HG03571 (cell line): ENCODE data around the gene ZSWIM4.
A peak's percentile ranks its signal among the peaks of the same experiment; 100 is the strongest.

ENCODE experiments used
- ATAC-seq: cut with Tn5 transposase; IDR thresholded peaks from one replicate; pipeline ENCODE4 v1.9.1; 2021; ENCODE audit not compliant: unreplicated experiment

Gene ZSWIM4

DNA sequence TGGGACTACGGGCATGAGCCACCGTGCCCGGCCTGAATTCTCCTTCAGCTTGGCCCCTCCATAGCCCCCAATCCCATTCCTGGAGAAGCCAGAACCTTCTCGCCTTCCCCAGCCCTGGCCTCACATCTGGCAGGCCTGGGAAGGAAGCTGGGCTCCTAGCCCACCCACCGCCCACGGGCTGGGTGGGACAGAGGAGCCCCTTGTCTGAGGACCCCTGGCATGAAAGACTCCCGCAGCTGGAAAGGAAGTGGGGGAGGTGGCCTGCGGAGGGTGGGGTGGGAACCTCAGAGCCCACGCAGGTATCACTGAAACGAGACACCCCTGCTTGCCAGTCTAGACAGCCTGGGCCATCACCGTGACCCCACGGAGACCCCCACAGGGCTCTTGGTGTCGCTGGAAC is 74.0 kb downstream of the ZSWIM4 start:
- ATAC-seq, result no peak

- no peak for ATAC-seq
These were observed 75.6 kb downstream of the ZSWIM4 start for GRCh38 chr19:13870873-13871272.

DNA sequence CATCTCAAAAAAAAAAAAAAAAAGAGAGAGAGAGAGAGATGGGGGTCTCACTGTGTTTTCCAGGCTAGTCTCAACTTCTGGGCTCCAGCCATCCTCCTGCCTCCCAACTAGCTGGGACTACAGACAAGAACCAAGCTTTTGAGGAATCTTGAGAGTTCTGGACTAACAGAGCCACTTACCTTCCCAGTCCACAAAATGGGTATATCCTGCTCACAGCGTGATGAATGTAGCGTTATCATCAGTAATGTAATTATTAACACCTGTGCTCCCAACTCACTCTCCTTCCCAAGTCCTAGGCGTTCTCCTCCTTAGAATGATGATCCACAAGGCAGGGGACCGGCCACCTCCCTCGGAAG is 77.1 kb downstream of the ZSWIM4 start:
- ATAC-seq, result no peak

DNA sequence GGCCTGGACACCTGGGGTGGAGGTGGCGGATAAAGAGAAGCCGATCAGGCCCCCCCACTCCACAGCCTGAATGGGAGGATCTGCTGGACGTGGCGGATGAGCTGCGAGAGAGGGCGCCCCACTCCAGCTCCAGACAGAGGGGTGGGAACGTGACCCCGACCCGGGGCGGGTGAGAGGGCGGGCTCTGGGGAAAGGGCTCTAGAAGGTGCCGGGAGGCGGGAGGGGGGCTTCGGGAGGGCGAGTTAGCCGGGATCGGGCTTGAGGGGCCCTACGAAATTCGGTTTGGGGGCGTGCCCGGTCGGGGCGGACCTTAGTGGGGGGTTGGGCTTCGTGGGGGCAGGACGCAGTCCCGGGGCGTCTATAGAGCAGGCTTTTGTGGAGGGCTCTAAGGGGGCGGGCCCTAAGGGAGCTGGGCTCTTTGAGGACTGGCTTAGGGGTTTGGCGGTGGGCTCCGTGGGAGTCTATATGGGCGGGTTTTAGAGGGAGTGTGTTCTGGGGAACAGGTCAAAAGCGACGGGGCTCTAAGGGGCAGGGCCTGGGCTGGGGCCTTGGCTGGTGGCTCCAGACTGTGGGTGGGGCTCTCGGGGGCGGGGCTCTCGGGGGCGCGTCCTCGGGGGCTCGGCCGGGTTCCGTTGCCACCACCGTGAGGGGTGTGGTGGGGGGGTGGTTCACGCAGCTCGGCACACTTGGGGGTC is 77.6 kb downstream of the ZSWIM4 start:
- no peak for ATAC-seq

DNA sequence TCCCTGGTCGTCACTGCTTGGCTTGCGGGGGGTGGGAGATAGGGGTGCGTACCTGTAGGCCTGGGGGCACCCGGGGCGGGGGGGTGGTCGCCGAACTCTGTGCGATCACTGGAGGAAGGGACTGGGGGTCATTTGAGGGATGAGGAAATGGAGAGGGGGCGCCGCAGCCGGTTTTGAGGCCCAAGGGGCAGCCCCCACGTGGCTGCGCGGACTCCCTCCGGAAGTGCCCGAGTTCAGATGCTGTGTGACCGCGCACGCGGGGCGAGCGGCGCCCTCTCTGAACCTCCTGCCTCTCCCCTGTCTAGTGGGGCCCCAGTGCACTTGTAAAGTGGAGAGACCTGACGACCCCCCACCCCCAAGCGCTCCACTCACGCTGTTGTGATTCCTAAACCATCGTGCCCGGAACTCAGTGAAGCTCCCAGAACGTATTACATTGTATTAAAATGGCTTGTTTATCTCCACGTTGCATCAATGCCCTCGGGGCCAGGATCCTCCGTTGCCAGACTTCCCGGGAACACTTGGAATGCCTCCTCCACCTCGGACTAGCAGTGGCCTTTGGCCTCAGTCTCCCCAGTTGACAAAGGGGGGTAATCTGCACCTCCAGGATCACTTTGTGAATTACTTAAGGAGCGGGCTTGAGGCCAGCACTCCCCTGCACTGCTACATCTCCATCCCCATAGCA is 78.7 kb downstream of the ZSWIM4 start:
- ATAC-seq, result no peak

DNA sequence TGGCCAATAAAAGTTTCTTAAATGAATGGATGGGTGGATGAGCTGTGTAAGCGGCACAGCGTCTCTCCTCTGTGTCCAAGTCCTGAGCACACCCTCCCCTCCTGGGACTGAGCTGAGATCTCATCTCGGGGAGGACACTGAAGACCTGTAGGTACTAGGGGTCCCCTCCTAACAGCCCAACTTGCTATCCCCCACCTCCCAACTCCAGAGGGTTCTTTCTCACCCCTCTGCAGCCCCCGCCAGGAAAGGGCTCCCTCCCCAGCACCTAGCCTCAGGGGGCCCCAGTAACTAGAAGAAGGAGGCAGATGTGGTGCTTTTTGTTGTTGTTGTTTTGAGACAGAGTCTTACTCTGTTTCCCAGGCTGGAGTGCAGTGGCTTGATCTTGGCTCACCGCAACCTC is 80.6 kb downstream of the ZSWIM4 start:
- ATAC-seq, result no peak

DNA sequence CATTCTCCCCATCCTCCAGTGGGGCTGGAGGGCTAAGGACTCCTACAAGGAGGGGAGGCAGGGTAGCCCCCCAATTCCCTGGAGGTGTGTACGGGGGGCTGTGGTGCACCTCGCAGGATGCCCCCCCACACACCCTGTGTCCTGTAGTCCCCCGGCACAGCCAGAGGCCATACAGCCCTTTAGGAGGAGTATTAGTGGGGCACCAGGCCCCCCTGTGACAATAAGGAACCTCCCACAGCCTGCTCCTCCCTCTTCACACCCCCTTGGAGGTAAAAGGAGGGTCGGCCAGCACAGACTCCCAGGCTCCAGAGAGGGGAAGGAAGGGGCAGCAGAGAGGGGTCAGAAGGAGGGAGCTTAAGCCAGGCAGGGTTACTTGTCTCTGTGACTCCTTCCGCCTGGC is 81.6 kb downstream of the ZSWIM4 start, which contains the start of gene NANOS3:
NANOS3 (plus strand) TSS at position 301 of the 400 bp plus-strand sequence. CDS start 115 bp downstream, outside the sequence.
- ATAC-seq, result no peak

- no peak for ATAC-seq
These were observed 82.1 kb downstream of the ZSWIM4 start for GRCh38 chr19:13877303-13877702.

DNA sequence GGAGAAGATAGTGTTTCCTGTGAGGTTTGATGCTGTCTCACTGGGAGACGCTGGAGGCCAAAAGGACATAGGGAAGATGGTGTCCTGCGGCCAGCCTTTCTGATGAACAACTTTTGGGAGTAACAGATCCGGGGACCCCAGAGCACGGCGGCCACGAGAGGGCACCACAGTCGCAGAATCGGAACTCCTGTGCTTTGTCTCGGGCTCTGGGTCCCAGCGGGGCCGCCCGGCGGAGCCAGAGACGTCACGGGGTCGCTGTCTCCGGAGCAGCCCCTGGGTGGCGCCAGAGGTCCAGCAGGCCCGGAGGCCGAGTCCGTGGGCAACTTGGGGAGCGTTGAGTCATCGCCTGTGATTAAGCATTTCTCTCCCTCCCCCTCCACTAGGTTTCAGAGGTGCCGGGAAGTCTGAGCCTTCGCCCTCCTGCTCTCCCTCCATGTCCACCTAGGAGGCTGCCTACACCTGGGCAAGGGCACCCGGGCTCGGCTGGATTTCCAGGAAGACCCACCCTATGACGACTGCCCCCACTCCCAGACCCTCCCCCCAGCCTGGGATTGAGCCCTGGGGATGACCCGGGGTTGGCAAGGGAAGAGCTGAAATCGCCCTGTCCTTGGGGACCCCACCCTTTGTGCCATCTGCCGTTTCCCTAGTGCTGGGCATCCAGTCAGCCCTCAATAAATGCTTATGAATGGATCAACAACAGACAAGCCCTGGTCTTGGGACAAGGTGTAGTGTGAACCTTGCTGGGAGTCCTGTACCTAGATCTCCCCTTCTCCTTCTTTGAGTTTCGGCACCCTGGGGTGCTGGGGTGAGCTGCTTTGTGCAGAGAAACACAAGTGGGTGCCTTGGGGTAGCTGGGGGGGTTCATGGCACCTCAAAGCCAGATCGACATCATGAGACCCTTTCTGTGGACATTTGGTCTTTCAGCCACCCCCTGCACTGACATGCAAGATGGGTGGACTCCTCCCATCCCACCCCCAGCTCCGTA is 85.1 kb downstream of the ZSWIM4 start:
- ATAC-seq, result peak; percentile 66

DNA sequence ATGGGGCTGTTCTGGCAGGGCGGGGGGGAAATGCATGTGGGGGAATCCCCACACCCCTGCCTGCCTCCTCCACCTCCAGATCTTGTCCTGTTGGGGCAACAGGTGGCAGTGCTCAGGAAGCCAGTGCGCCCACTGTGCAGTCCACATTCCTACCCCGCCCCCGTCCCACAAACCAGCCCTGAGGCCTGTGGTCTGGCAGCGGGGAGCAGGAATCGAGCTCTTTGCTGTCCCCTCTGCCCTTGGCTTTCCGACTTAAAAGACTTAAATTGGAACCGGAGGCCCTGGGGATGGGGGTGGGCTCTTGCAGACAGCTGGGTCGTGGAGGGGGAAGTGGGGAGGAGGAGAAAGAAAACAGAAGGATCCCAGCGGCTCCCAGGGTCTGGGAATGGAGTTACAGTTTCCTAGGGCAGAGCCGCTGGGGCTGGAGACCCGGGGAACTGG is 86.0 kb downstream of the ZSWIM4 start:
- ATAC-seq, result no peak
